HCT116 (cell line): Measurements from ENCODE around the gene ACTRT2. TPM values are rescaled to one million over a fixed set of nuclear protein-coding genes. Genes with fewer than 3 reads are reported as not detected.
A peak's percentile ranks its signal among the peaks of the same experiment; 100 is the strongest.

Source experiments
- ATAC-seq: fragments of 200-7000 bp; cut with Tn5 transposase; 2 replicates; pipeline ENCODE4 v1.9.1; 2020; ENCODE audit warnings: mild to moderate bottlenecking, moderate library complexity
- BruUV-seq: library from RNA; stranded (reverse); fragments of 400-500 nt; replicated peaks from 2 replicates; lab custom pipeline; 2021; lab: Mats Ljungman, UMichigan
- CTCF ChIA-PET: fragments of 300-600 bp; sonication (Branson Sonifier 250); formaldehyde crosslinking; loops from one replicate; lab custom pipeline; 2021; ENCODE audit warnings: antibody characterized with exemption; lab: Charles Lee
- POLR2A ChIA-PET: fragments of 300-600, 350-600 bp; sonication (Branson Sonifier 250); formaldehyde crosslinking; loops from one replicate; lab custom pipeline; 2021; ENCODE audit warnings: antibody characterized with exemption; lab: Charles Lee
- RAD21 ChIA-PET, 2 experiments: fragments of 300-600 bp; sonication (Branson Sonifier 250); formaldehyde crosslinking; loops; one replicate each; lab custom pipeline; 2023; ENCODE audit warnings: low total read pairs in 2 of 2; ENCODE audit not compliant: uncharacterized antibody in 2 of 2, unreplicated experiment in 2 of 2, low non-redundant PET in 1 of 2; lab: Charles Lee
- DNase-seq: peaks from one replicate; pipeline ENCODE4 v3.0.0-alpha.2; 2010; ENCODE audit warnings: low read depth, low spot score
- H2AFZ ChIP-seq: fragments of 200-600 bp; shearing (Covaris generic), sonication (generic); 2 replicates; pipeline ENCODE4 v1.6.1; 2017; ENCODE audit warnings: low read depth, mixed run types, mixed read lengths, antibody characterized with exemption, low read length; ENCODE audit not compliant: poor library complexity, severe bottlenecking
- H3K27ac ChIP-seq: 2 replicates; pipeline ENCODE4 v1.5.1; 2012; ENCODE audit warnings: low read depth, low read length
- H3K27me3 ChIP-seq: fragments of 200-600 bp; sonication (generic); 2 replicates; pipeline ENCODE4 v1.6.1; 2016; ENCODE audit warnings: mixed run types, low read length, mixed read lengths; ENCODE audit not compliant: insufficient read depth
- H3K36me3 ChIP-seq, 2 experiments: fragments of 200-500 bp in 1 of 2; fragments of 200-600 bp in 1 of 2; sonication (Bioruptor generic) in 1 of 2; sonication (generic) in 1 of 2; 2 replicates each; pipeline versions ENCODE4 v1.5.1 to v1.6.1; 2014 to 2016; ENCODE audit warnings: low read length in 2 of 2, inconsistent platforms in 1 of 2, mixed read lengths in 1 of 2, mixed run types in 1 of 2; ENCODE audit not compliant: insufficient read depth in 2 of 2, control insufficient read depth in 1 of 2
- H3K4me1 ChIP-seq, 2 experiments: fragments of 200-600 bp in 1 of 2; sonication (generic) in 1 of 2; 2 replicates each; pipeline versions ENCODE4 v1.5.1 to v1.6.1; 2012 to 2017; ENCODE audit warnings: low read length in 2 of 2, inconsistent platforms in 1 of 2, mild to moderate bottlenecking in 1 of 2, mixed read lengths in 1 of 2, mixed run types in 1 of 2, moderate library complexity in 1 of 2; ENCODE audit not compliant: insufficient read depth in 2 of 2, control insufficient read depth in 1 of 2
- H3K4me2 ChIP-seq: fragments of 200-600 bp; sonication (generic); 2 replicates; pipeline ENCODE4 v1.6.1; 2017; ENCODE audit warnings: mixed run types, low read length, mixed read lengths
- H3K4me3 ChIP-seq, 2 experiments: fragments of 200-600 bp in 1 of 2; sonication (generic) in 1 of 2; replicated peaks in 1 of 2; 2 replicates each; pipeline ENCODE4 v1.5.1; 2011 to 2016; ENCODE audit warnings: low read length in 2 of 2, control low read depth in 1 of 2, low read depth in 1 of 2, mild to moderate bottlenecking in 1 of 2, mixed read lengths in 1 of 2, mixed run types in 1 of 2
- H3K79me2 ChIP-seq: fragments of 200-600 bp; sonication (generic); 2 replicates; pipeline ENCODE4 v1.6.1; 2017; ENCODE audit warnings: mild to moderate bottlenecking, mixed run types, low read length, moderate library complexity, mixed read lengths; ENCODE audit not compliant: insufficient read depth
- H3K9ac ChIP-seq: fragments of 200-600 bp; sonication (generic); 2 replicates; pipeline ENCODE4 v1.6.1; 2016; ENCODE audit warnings: low read length, mixed read lengths
- H3K9me2 ChIP-seq: fragments of 200-600 bp; sonication (generic), shearing (Covaris generic); 2 replicates; pipeline ENCODE4 v1.6.1; 2017; ENCODE audit warnings: mixed run types, mild to moderate bottlenecking, moderate library complexity; ENCODE audit not compliant: insufficient read depth
- H3K9me3 ChIP-seq, 2 experiments: fragments of 200-500 bp in 1 of 2; fragments of 200-600 bp in 1 of 2; sonication (Bioruptor generic) in 1 of 2; sonication (generic) in 1 of 2; 2 replicates each; pipeline ENCODE4 v1.6.1; 2014 to 2017; ENCODE audit warnings: low read length in 2 of 2, mixed read lengths in 2 of 2, inconsistent platforms in 1 of 2, low read depth in 1 of 2, mild to moderate bottlenecking in 1 of 2, mixed run types in 1 of 2, moderate library complexity in 1 of 2; ENCODE audit not compliant: control insufficient read depth in 1 of 2, insufficient read depth in 1 of 2
- H4K20me1 ChIP-seq: fragments of 200-600 bp; sonication (generic), shearing (Covaris generic); 2 replicates; pipeline ENCODE4 v1.6.1; 2017; ENCODE audit warnings: mixed run types, mild to moderate bottlenecking, moderate library complexity; ENCODE audit not compliant: insufficient read depth
- CEBPB ChIP-seq: IDR thresholded peaks from 2 replicates; pipeline ENCODE4 v1.6.1; 2012; ENCODE audit warnings: low read depth
- RAD21 ChIP-seq: IDR thresholded peaks from 2 replicates; pipeline ENCODE4 v1.6.1; 2012; ENCODE audit warnings: low read depth, mild to moderate bottlenecking
- SP1 ChIP-seq: IDR thresholded peaks from 2 replicates; pipeline ENCODE4 v1.6.1; 2012; ENCODE audit warnings: low read depth
- intact Hi-C: fragments of 100-400 bp; cut with micrococcal nuclease; formaldehyde crosslinking; loops from 2 replicates; pipeline ENCODE4 v1.10.0; 2022
- total RNA-seq: library from RNA; stranded (reverse); gene quantifications from one replicate; pipeline ENCODE4 v1.2.1, GENCODE V29; 2021; ENCODE audit not compliant: unreplicated experiment
- TF ChIP-seq, protein P1 (sequence below): IDR thresholded peaks from 2 replicates; pipeline ENCODE4 v1.6.1; 2011; ENCODE audit warnings: mild to moderate bottlenecking, low read length, moderate library complexity; ENCODE audit not compliant: insufficient replicate concordance; ENCODE audit errors: extremely low read depth
- TF ChIP-seq, protein P2 (sequence below), 3 experiments: fragments of 200-600 bp in 1 of 3; sonication (generic) in 1 of 3; IDR thresholded peaks in 2 of 3; conservative IDR thresholded peaks in 1 of 3; 2 replicates each; pipeline ENCODE4 v1.5.1; 2012 to 2017; ENCODE audit warnings: low read depth in 2 of 3, low read length in 2 of 3, antibody characterized with exemption in 1 of 3, borderline replicate concordance in 1 of 3, control low read depth in 1 of 3, mild to moderate bottlenecking in 1 of 3, mixed read lengths in 1 of 3, mixed run types in 1 of 3, moderate library complexity in 1 of 3; ENCODE audit not compliant: insufficient read depth in 1 of 3

Gene ACTRT2
- total RNA-seq, 1 experiment from 2014 or later, result not detected

DNA sequence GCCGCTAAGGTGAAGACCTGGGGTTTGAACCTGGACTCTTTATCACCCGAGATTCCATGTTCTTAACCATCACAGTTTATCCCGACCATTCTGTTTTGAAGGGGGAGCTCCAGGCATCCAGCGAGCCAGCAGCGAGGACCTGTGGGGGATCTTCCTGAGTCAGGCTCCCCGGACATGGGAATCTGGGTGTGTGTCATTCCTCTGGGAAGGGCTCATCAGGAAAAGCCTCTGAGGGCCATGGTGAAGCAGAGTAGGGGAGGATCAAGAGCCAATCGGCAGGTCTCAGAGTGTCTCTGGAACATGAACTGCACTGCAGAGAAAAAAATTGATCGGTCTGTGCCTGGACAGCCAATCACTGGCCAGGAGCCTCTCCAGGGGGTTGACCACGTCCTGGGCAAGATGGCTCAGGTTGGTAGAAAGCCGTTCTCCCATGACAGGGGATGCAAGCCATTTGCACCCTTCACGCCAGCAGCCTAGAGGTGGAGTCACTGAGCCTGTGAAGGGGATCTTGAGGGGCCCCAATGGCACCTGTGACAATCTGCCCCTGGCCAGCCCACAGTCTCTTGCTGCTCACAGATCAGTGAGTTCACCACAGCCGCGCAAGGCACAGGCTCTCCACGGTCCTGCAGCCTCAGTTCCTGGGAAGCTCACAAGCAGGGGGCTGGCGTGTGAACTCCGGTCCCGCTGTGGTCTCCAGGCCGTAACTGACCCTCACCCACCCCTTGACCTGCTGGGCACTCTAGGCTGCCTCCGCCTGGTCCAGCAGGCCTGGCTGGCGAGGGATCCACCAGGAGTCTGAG, 20.4 kb upstream of the ACTRT2 start:
- H3K4me3 ChIP-seq, result no peak overlapping the region
- TF ChIP-seq RAD21 (no peak), CEBPB (no peak), SP1 (no peak)
- TF ChIP-seq, protein P1, sequence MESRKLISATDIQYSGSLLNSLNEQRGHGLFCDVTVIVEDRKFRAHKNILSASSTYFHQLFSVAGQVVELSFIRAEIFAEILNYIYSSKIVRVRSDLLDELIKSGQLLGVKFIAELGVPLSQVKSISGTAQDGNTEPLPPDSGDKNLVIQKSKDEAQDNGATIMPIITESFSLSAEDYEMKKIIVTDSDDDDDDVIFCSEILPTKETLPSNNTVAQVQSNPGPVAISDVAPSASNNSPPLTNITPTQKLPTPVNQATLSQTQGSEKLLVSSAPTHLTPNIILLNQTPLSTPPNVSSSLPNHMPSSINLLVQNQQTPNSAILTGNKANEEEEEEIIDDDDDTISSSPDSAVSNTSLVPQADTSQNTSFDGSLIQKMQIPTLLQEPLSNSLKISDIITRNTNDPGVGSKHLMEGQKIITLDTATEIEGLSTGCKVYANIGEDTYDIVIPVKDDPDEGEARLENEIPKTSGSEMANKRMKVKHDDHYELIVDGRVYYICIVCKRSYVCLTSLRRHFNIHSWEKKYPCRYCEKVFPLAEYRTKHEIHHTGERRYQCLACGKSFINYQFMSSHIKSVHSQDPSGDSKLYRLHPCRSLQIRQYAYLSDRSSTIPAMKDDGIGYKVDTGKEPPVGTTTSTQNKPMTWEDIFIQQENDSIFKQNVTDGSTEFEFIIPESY, result no peak
- TF ChIP-seq, protein P2, sequence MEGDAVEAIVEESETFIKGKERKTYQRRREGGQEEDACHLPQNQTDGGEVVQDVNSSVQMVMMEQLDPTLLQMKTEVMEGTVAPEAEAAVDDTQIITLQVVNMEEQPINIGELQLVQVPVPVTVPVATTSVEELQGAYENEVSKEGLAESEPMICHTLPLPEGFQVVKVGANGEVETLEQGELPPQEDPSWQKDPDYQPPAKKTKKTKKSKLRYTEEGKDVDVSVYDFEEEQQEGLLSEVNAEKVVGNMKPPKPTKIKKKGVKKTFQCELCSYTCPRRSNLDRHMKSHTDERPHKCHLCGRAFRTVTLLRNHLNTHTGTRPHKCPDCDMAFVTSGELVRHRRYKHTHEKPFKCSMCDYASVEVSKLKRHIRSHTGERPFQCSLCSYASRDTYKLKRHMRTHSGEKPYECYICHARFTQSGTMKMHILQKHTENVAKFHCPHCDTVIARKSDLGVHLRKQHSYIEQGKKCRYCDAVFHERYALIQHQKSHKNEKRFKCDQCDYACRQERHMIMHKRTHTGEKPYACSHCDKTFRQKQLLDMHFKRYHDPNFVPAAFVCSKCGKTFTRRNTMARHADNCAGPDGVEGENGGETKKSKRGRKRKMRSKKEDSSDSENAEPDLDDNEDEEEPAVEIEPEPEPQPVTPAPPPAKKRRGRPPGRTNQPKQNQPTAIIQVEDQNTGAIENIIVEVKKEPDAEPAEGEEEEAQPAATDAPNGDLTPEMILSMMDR (IDR thresholded peaks at IDR 0.05 in 2 of 3, conservative IDR thresholded peaks at IDR 0.05 in 1 of 3; ENCODE audit: borderline replicate concordance in 1 of 3, insufficient read depth in 1 of 3, low read depth in 2 of 3, low read length in 2 of 3), result no peak
- H3K36me3 ChIP-seq, result no peaks in the 10 kb centered on the region
- RAD21 ChIA-PET, result no interaction called here
- DNase-seq, result no peak
- peak; percentile 25; the same call in 1 of the 2 replicates for ATAC-seq
- no peaks in the 10 kb centered on the region for H3K79me2 ChIP-seq
- no peaks in the 10 kb centered on the region for H3K4me1 ChIP-seq
- peaks cover 32% of the 10 kb centered on the region for H3K27me3 ChIP-seq
- CTCF ChIA-PET, result no interaction called here
- intact Hi-C loops, result no loop called here
- no peak overlapping the region for H3K9ac ChIP-seq
- POLR2A ChIA-PET, result no interaction called here
- H3K9me2 ChIP-seq, result no peaks in the 10 kb centered on the region
- no peak overlapping the region for H3K27ac ChIP-seq
- BruUV-seq, result no TSS peak
- H2AFZ ChIP-seq, result no peak overlapping the region
- no peak overlapping the region for H3K4me2 ChIP-seq
- no peaks in the 10 kb centered on the region for H4K20me1 ChIP-seq
- peaks cover 0 to under 1% of the 10 kb centered on the region in 2 experiments; a peak in 1 of 4 replicates for H3K9me3 ChIP-seq
